BE2C (cell line): ENCODE measurements around the gene CYP4V2.
A peak's percentile ranks its signal among the peaks of the same experiment; 100 is the strongest.

ENCODE experiments used
- DNase-seq: peaks from one replicate; pipeline ENCODE4 v3.0.0-alpha.2; 2020
- H3K27me3 ChIP-seq: fragments of 250-450 bp; sonication (Bioruptor Pico); 2 replicates; pipeline ENCODE4 v1.5.1; 2020; ENCODE audit warnings: mild to moderate bottlenecking
- H3K36me3 ChIP-seq: fragments of 250-450 bp; sonication (Bioruptor Pico); 2 replicates; pipeline ENCODE4 v1.5.1; 2020; ENCODE audit warnings: mild to moderate bottlenecking
- H3K4me1 ChIP-seq: fragments of 250-450 bp; sonication (Bioruptor Pico); 2 replicates; pipeline ENCODE4 v1.5.1; 2020
- H3K4me3 ChIP-seq: 2 replicates; pipeline ENCODE4 v1.5.1; 2011; ENCODE audit warnings: low read depth, low read length
- H3K9me3 ChIP-seq: fragments of 250-450 bp; sonication (Bioruptor Pico); 2 replicates; pipeline ENCODE4 v1.5.1; 2020
- CTCF ChIP-seq: IDR thresholded peaks from 2 replicates; pipeline ENCODE4 v1.5.1; 2012; ENCODE audit warnings: mild to moderate bottlenecking, low read depth, low read length

Gene CYP4V2

DNA sequence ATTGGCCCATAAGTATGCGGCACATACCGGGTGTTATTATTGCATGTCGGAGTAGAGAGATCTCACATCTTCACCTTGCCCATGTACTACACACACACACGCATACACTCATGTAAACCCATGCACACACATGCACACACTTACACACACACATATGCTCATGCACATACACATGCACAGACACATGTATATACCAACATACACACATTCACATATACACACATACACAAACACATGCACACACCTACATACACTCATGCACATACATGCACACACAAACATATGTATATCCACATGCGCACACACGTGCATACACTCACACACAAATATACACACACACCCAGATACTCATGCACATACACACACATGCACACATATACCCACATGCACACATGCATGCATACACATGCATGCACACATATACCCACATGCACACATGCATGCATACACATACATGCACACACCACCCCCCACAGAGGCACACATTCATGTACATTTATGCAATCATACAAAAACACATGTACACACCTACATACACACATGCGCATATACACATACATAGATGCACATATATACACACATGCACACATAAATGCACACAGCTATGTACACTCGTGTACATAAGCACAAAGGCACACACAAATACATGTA, 11.2 kb downstream of the CYP4V2 start:
- TF ChIP-seq CTCF, result no peak
- H3K36me3 ChIP-seq, result no peaks in the 10 kb centered on the region
- no peak for DNase-seq
- H3K27me3 ChIP-seq, result peaks cover 13% of the 10 kb centered on the region
- H3K9me3 ChIP-seq, result no peaks in the 10 kb centered on the region; the same call in 1 of the 2 replicates
- H3K4me1 ChIP-seq, result no peaks in the 10 kb centered on the region; the same call in 1 of the 2 replicates
- H3K4me3 ChIP-seq, result no peak overlapping the region

GRCh38 chr4:186203406-186203805, 12.0 kb downstream of the CYP4V2 start:
- Histone ChIP-seq H3K9me3 (no peaks in the 10 kb centered on the region; the same call in 1 of the 2 replicates), H3K36me3 (no peaks in the 10 kb centered on the region), H3K27me3 (peaks cover 6% of the 10 kb centered on the region), H3K4me3 (peak overlapping the region; percentile 49), H3K4me1 (no peaks in the 10 kb centered on the region; the same call in 1 of the 2 replicates)
- no peak for TF ChIP-seq CTCF
- DNase-seq, result no peak

- peak; percentile 63 for DNase-seq
- H3K27me3 ChIP-seq, result no peaks in the 10 kb centered on the region
- no peaks in the 10 kb centered on the region; the same call in 1 of the 2 replicates for H3K9me3 ChIP-seq
- no peaks in the 10 kb centered on the region for H3K36me3 ChIP-seq
- no peak for TF ChIP-seq CTCF
- H3K4me1 ChIP-seq, result no peaks in the 10 kb centered on the region; the same call in 1 of the 2 replicates
- peak overlapping the region; percentile 49 for H3K4me3 ChIP-seq
Measured at GRCh38 chr4:186204103-186204559, 12.8 kb downstream of the CYP4V2 start.

- Histone ChIP-seq H3K9me3 (no peaks in the 10 kb centered on the region; the same call in 1 of the 2 replicates), H3K27me3 (no peaks in the 10 kb centered on the region), H3K36me3 (no peaks in the 10 kb centered on the region), H3K4me3 (peak overlapping the region; percentile 49), H3K4me1 (no peaks in the 10 kb centered on the region; the same call in 1 of the 2 replicates)
- TF ChIP-seq CTCF, result no peak
- DNase-seq, result no peak
Measured at GRCh38 chr4:186204686-186205085, 13.3 kb downstream of the CYP4V2 start.

- Histone ChIP-seq H3K4me3 (no peak overlapping the region), H3K4me1 (no peaks in the 10 kb centered on the region; the same call in 1 of the 2 replicates), H3K27me3 (no peaks in the 10 kb centered on the region), H3K36me3 (no peaks in the 10 kb centered on the region), H3K9me3 (no peaks in the 10 kb centered on the region; the same call in 1 of the 2 replicates)
- no peak for TF ChIP-seq CTCF
- DNase-seq, result no peak
Measured at GRCh38 chr4:186205156-186205555, 13.8 kb downstream of the CYP4V2 start.

- H3K4me1 ChIP-seq, result no peaks in the 10 kb centered on the region
- no peaks in the 10 kb centered on the region for H3K36me3 ChIP-seq
- no peaks in the 10 kb centered on the region for H3K9me3 ChIP-seq
- TF ChIP-seq CTCF, result no peak
- no peak overlapping the region for H3K4me3 ChIP-seq
- H3K27me3 ChIP-seq, result no peaks in the 10 kb centered on the region
- no peak for DNase-seq
Measured at GRCh38 chr4:186216465-186217024, 25.2 kb downstream of the CYP4V2 start.
